ENCODE data around the gene TPH2.
A peak's percentile ranks its signal among the peaks of the same experiment; 100 is the strongest.

The TPH2 gene

DNA sequence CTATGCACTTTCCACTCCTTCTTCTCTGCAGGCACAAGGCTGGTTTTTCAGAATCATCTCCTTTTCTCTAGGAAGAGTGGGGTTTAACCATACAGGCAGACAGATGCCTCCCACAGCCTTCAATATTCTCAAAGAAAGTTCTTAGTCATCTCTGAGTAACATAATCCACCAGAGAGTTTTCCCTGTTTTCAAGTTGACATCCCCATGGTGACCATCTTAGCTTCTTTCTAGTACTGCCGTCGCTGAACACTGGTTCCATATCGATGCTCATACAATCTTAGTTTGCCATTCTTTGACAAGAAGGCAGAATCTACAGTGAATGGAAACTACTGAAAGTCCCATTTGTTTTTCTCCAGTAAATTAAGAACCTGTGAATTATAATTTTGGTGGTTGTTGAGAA is 28.6 kb downstream of the TPH2 start:
- DNase-seq, result no peak

DNA sequence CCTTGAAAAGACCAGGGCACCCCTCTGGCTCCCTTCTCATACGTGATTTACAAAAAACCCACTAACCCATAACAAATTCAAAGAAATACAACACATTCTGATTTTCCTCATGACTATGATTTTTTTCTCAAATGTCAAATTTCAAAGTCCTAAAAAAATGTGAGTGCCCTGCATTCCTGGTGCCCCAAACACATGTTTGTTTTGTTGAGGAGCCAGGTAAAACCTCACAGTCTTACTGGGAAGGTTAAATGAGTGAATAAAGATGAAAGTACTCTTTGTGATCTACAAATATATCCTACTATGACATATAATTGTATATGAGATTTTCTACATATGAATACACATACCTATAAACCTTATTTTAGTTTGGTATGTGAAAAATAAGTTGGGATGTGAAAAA is 30.7 kb downstream of the TPH2 start:
- no peak for DNase-seq

DNA sequence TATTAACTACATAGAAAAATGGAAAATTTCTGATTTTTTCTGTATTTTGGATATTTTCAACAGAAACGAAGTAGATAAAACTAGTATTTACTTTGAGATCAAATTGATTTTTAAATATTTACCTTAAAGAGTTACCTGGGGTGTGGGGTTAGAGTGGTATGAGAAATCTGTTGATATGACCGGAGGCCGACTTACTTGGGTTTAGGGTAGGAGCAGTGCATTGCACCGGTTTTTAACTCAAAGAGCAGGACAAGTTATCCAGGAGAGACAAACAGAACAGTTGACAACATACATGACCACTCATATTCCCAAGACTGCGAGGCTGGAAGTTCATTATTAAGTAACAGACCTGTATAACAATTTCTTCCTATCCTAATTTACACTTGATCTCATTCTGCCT is 31.4 kb downstream of the TPH2 start:
- no peak for DNase-seq

GRCh38 chr12:71972441-71973074 is 33.9 kb downstream of the TPH2 start:
- no peak for DNase-seq

GRCh38 chr12:71973687-71974086 is 35.0 kb downstream of the TPH2 start:
- DNase-seq, result no peak

DNA sequence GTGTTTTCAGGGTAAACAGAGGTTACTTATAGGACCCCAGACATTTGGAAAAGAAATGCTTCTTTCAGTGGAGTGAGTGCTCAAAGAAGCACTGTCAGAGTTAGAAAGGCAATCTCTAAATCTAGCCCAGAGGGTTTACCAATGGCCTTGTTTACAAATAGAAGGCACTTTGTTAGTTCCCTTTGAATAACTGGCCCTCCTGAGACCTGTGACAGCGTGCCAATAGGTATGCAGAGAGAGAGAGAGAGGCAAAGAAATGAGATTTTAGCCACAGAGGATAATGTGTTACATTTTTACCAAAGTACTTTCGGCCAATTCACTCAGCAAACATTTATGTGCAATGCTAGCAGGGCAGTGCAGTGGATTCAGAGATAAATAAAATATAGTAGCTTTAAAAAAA is 41.9 kb downstream of the TPH2 start:
- DNase-seq, result no peak

GRCh38 chr12:71981149-71981548 is 42.5 kb downstream of the TPH2 start:
- no peak for DNase-seq

DNA sequence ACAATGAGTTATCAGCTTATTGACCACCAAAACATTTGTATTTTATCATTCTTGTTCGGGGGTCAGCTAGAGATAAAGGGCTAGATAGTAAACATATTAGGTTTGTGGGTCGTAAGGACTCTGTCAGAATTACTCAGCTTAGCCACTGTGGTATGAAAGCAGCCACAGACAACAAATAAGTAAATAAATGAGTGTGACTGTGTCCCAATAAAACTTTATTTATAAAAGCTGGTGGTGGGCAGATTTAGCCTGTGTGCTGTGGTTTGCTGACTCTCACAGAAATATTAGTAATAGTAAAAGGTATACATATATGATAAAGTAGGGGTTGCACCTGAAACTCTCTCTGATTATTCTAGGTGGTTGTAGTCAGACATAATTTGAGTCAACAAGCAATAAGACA is 56.1 kb downstream of the TPH2 start:
- DNase-seq, result no peak

DNA sequence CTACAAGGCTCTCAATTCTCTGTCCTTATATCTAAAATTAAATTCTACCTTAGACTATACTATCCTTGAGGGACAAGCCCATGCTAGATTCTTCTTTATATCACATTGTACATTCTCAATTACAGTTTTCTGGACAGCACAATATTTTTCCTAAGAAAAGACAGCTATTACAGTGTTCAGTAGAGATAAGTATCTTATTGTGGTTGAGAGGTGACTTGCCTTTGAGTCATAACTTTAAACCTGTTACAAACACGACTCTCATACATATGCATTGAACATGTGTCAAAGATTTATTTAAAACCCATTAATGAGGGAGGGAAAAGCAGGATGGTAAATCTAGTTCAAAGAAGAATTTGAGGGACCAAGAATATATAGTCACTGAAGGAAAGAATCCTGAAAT is 61.1 kb downstream of the TPH2 start:
- no peak for DNase-seq

GRCh38 chr12:72000969-72001648 is 62.5 kb downstream of the TPH2 start:
- no peak for DNase-seq

GRCh38 chr12:72006766-72007165 is 68.1 kb downstream of the TPH2 start:
- no peak for DNase-seq

DNA sequence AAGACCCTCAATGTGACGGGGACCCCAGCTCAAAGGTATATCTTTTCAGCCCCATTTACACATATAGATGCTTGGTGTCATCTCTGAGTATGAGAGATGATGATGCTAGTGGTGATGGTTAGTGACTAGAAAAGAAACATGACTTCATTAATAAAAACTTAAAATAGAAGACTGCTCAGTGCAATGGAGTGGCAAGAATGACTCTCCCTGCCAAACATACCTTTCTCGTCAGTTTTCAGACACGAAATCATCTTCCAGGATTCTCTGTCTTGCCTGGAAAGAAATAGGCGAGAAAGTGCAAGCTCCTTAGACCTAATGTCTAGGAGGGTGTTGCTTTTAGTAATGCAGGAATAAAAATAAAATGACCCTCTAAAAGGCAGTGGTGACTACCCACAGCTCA is 71.7 kb downstream of the TPH2 start:
- no peak for DNase-seq

DNA sequence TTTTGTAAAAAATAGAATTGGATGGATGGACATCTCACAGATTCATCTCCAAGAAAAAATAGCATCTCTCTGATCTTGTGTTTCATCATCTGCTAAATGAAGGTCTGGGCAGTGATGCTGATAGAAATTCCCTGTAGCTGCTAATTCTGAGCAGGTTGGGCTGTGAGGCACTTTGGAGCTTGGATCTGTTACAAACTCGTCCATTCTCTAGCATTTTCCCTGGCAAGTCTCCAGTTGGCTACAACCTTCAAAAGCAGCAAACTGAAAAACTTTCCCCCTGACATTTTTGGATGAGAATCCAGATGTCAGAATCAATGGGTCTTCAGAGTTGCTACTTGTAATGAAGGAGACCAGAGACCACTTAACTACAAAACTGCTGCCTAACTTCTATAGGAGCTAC is 72.7 kb downstream of the TPH2 start:
- DNase-seq, result no peak

GRCh38 chr12:72012874-72013273 is 74.2 kb downstream of the TPH2 start:
- no peak for DNase-seq

GRCh38 chr12:72015895-72016294 is 77.2 kb downstream of the TPH2 start:
- DNase-seq, result no peak

- DNase-seq, result peak; percentile 56
Observed at GRCh38 chr12:72017054-72017651, 78.5 kb downstream of the TPH2 start.

- no peak for DNase-seq
Observed at GRCh38 chr12:72018036-72018435, 79.4 kb downstream of the TPH2 start.

DNA sequence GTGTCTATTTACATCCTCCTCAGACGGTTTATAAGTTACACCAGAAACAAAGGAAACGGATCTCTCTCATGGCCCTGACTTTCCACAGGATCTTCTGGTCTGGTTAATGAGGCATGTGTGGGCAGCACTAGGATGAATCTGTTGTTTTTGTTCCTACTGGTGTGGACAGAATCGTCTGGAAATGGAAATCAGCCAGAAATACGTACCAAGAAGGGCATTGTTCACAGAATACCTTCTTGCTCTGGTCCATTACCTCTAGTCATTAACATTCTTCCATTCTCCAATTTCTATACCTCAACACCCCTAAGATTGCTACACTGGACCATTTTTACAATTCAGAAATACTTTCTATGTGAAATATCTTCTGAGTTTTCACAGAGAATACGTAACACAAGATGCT is 86.0 kb downstream of the TPH2 start:
- no peak for DNase-seq

- DNase-seq, result no peak
Observed at GRCh38 chr12:72025524-72025923, 86.9 kb downstream of the TPH2 start.

DNA sequence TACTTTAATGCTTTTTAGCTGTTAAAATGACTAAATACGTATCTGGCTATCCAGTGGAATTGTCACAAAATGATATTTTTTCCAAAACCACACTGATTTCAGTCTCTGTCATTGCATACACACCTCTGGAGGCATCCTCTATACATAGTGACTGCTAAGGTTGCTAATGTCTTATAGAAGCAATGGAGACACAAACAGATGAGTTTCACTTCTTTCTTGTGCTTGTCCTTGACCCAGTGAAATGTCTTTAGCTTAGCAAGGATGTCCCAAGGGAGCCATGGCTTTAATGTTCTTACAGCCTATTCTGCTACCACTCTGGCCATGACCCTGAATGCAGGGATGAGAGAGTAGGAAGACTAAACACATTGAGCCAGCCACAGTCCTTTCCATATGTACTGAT is 90.3 kb downstream of the TPH2 start:
- DNase-seq, result no peak

DNA sequence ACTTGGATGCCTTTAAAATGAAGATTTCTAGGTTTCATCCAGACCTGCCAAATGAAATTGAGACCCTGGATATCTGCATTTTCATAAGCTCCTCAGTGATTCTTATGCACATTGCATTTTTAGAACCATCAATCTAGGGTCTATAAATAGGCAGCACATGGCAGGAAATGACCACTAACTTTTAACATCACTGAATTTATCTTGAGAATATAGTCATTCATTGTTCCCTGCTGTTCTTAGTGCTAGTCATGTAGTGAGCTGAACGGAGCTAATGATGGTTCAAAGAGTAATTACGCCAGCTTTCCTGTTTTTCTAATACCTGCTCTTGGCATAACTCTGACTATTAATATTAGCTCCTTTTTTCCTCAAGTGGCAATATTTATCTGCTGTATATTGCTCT is 91.6 kb downstream of the TPH2 start:
- DNase-seq, result no peak

DNA sequence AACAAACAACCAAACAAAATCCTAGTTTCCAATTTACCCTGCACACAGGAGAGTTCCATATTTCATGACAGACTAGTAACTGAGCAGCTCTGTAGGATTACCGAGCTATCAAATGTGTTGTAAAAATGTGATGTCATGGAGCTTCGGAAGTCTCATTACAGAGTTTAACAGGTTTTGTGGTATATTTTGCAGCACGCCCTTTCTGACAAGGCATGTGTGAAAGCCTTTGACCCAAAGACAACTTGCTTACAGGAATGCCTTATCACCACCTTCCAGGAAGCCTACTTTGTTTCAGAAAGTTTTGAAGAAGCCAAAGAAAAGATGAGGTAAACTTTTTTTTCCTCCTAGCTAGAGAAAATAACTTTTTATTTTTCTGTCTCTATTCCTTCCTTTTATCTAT is 92.4 kb downstream of the TPH2 start:
- DNase-seq, result no peak

- no peak for DNase-seq
Observed at GRCh38 chr12:72033991-72034390, 95.3 kb downstream of the TPH2 start.

DNA sequence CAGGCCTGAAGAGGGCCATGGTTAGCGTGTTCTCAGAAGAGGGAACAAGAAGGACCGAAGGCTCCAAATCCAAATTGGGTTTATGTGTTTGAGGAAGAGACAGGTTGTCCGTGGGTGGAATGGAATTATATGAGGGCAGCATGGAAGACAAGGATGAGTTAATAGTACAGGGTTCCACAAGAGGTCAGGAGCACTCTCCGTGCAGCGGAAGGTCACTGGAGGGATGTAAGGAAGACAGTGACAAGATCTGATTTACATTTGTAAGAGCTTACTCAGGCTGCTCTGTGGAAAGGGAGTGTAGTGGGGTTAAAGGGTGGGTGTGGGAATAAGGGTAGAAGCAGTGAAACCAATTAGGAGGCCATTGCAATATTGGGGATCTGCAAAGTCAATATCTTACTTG is 97.0 kb downstream of the TPH2 start:
- no peak for DNase-seq

GRCh38 chr12:72036393-72036792 is 97.7 kb downstream of the TPH2 start:
- no peak for DNase-seq

Measured in CD4-positive, alpha-beta T cell treated with Interleukin-17A for 4 hours (primary cell).